ENCODE measurements around the gene CPAMD8. TPM values are rescaled to one million over a fixed set of nuclear protein-coding genes. Genes with fewer than 3 reads are reported as not detected.
"Not testable (repeated sequence)": the region's sequence is repeated elsewhere in the genome, so short reads cannot be mapped to it uniquely, and the experiment has no call there.

CPAMD8 gene
- total RNA-seq, 4 donors from 2014 or later = 4.7 to 39.6 (median 11.2) TPM

DNA sequence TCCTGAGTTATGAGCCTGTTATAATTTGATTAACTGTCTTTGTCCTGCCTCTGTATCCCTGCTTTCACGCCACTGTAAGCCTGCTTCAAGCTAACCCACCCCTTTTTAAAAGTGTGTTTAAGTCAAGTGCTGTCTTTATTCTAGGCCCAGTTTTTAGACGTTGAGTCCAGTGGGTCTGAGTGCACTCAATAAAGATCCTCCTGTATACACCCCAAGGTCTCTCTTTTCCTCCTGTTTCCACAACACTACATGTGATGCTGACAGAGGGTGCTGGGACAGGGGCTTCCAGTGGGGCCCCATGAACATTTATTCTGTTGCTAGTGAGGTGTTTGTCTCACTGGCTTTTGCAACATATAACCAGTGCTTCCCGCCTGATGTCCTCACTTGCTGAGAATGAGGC, 144.5 kb downstream of the CPAMD8 start:
- DNase-seq (ENCODE audit: low spot score) = no peak
- TF ChIP-seq, protein P1, sequence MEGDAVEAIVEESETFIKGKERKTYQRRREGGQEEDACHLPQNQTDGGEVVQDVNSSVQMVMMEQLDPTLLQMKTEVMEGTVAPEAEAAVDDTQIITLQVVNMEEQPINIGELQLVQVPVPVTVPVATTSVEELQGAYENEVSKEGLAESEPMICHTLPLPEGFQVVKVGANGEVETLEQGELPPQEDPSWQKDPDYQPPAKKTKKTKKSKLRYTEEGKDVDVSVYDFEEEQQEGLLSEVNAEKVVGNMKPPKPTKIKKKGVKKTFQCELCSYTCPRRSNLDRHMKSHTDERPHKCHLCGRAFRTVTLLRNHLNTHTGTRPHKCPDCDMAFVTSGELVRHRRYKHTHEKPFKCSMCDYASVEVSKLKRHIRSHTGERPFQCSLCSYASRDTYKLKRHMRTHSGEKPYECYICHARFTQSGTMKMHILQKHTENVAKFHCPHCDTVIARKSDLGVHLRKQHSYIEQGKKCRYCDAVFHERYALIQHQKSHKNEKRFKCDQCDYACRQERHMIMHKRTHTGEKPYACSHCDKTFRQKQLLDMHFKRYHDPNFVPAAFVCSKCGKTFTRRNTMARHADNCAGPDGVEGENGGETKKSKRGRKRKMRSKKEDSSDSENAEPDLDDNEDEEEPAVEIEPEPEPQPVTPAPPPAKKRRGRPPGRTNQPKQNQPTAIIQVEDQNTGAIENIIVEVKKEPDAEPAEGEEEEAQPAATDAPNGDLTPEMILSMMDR (IDR thresholded peaks at IDR 0.05) = no peak
- no peak for ATAC-seq (ENCODE audit: low FRiP score)

- TF ChIP-seq, protein P1 (IDR thresholded peaks at IDR 0.05) = no peak
- DNase-seq (ENCODE audit: low spot score) (no peak), ATAC-seq (ENCODE audit: low FRiP score) (no peak)
These were observed 145.6 kb downstream of the CPAMD8 start for GRCh38 chr19:16880884-16881554.

DNA sequence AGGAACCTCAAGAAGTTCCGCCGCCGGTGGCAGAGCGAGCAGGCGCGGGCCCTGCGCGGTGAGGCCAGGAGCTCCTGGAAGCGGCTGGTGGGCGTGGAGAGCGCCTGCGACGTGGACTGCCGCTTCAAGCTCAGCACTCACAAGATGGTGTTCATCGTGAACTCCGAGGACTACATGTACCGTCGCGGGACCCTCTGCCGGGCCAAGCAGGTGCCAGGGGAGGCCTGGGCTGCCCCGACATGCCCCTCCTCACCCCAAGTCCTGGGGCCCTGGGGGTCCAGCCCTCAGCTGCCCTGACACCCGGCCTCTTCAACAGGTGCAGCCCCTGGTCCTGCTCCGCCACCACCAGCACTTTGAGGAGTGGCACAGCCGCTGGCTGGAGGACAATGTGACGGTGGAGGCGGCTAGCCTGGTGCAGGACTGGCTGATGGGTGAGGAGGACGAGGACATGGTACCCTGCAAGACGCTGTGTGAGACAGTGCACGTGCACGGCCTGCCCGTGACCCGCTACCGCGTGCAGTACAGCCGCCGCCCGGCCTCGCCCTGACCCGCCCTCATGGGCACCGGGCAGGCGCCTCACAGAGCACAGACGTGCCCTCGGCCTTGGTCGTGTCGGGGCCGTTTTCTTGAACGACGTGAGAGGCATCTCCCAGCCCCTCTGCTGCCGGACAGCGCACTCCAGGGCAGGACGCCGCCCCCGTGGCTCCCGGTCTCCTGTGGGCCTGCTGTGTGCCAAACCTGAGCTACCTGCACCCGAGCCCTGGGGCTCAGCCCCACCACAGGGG, 148.2 kb downstream of the CPAMD8 start:
- ATAC-seq (ENCODE audit: low FRiP score) (no peak), DNase-seq (ENCODE audit: low spot score) (no peak)
- TF ChIP-seq, protein P1 (IDR thresholded peaks at IDR 0.05) = no peak

DNA sequence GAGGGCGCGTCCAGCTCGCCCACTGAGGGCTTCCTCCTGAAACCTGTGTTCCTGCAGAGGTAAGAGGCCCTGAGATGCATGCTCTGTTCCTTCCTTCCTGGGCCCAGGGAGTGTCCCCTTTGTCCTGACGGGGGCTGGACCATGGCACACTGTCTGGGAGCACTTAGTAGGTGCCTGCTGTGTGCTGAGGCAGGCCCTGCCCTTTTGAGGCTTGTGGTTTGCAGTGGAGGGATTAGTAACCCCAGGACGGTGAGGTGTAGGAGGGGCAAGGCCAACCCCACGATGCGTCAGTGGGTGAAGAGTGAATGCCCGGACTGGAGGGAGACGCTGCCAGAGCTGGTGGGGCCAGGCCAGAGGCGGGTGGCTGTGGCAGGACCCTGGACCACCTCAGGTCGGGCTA, 149.0 kb downstream of the CPAMD8 start:
- DNase-seq (ENCODE audit: low spot score) (no peak), ATAC-seq (ENCODE audit: low FRiP score) (no peak)
- TF ChIP-seq, protein P1 (IDR thresholded peaks at IDR 0.05) = no peak

DNA sequence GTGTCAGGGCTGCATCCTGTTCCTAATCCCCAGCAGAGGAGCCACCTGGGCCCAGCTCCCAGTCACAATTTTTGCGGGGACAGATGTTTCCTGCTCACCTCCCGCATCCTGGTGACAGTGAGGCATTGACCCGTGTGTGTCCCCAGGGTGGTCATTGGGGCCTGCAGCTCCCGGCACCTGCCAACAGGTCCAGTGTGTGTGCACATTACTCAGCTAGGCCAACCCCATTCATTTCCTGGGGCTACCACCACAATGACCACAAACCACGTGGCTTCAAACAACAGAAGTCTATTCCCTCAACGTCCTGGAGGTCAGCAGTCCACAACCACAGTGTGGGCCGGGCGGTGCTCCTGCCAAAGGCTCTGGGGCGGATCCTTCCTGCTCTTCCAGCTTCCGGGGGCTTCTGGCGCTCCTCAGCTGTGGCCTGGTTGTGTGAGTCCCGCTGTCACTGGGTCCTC, 149.7 kb downstream of the CPAMD8 start:
- peak; percentile 29 for ATAC-seq (ENCODE audit: low FRiP score)

GRCh38 chr19:16875584-16876555, 150.7 kb downstream of the CPAMD8 start:
- DNase-seq (ENCODE audit: low spot score) (no peak), ATAC-seq (ENCODE audit: low FRiP score) (no peak)
- TF ChIP-seq, protein P1 (IDR thresholded peaks at IDR 0.05) = no peak

More for the DNA sequence above, 149.7 kb downstream of the CPAMD8 start:
- no peak for DNase-seq (ENCODE audit: low spot score)
- TF ChIP-seq, protein P1 (IDR thresholded peaks at IDR 0.05) = no peak

GRCh38 chr19:16874978-16875299, 151.7 kb downstream of the CPAMD8 start:
- ATAC-seq (ENCODE audit: low FRiP score); DNase-seq (ENCODE audit: low spot score): not testable (repeated sequence)

Data from omental fat pad (tissue), 4 donors.